Measurements from ENCODE around the gene DLG2. TPM values are rescaled to one million over a fixed set of nuclear protein-coding genes. Genes with fewer than 3 reads are reported as not detected.
"Not testable (repeated sequence)": the region's sequence is repeated elsewhere in the genome, so short reads cannot be mapped to it uniquely, and the experiment has no call there.

The DLG2 gene
- total RNA-seq, 2 experiments from 2014 or later: 1.3 to 1.7 TPM

DNA sequence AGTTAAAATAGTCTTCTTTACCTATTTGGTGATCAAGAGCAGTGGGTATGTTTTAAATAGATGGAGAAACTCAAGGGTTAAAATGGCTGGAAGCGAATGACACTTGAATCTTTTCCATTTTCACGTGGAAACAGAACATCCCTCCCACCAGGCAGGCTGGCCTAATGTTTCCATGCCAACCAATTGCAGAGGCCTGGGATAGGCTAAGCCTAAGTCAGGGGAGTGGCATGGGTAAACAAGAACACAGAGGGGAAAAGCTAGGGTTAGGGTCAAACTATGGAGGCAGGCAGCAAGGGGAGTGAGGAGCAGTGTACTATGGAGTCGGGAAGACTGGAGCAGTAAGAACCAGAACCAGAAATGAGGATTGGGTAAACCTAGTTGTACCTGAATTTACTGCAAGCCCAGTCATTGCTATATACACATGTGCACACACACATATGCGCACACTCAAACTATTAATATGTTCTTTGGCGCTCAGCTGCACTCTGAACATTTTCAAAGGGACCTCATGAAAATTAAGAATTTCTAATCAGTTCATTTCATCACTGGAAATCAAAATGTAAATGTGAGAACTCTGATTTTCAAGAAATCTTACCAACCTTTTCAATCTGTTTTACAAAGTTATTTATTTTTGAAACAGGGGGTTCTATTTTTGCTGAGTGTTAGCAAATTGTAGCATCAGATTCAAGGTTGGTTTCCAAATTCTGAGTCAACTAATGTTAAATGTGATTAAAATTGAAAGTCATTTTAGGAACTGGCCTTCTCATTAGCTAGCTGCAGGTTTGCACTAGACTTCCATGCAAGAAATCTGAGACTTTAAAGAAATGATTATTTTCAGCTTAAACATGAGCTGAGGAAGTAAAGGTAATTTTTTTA is 2014.0 kb downstream of the DLG2 start:
- no peaks in the 10 kb centered on the region for H3K36me3 Mint-ChIP-seq (ENCODE audit: low read depth)
- ChIA-PET POLR2A (no interaction called here), CTCF (no interaction called here)

GRCh38 chr11:83611600-83611999 is 2015.5 kb downstream of the DLG2 start:
- Mint-ChIP-seq H3K27ac (no peak overlapping the region), H3K4me1 (peaks cover 4% of the 10 kb centered on the region), H3K9me3 (no peaks in the 10 kb centered on the region), H3K4me3 (no peak overlapping the region), H3K36me3 (ENCODE audit: low read depth) (no peaks in the 10 kb centered on the region), H3K27me3 (peaks cover 4% of the 10 kb centered on the region)
- DNase-seq: no peak
- POLR2A ChIA-PET: no interaction called here
- CTCF ChIA-PET: no interaction called here

More for the DNA sequence above, 2014.0 kb downstream of the DLG2 start:
- Mint-ChIP-seq H3K4me3 (no peak overlapping the region), H3K9me3 (no peaks in the 10 kb centered on the region), H3K4me1 (peaks cover 4% of the 10 kb centered on the region), H3K27me3 (peaks cover 4% of the 10 kb centered on the region), H3K27ac (no peak overlapping the region)
- DNase-seq: no peak

DNA sequence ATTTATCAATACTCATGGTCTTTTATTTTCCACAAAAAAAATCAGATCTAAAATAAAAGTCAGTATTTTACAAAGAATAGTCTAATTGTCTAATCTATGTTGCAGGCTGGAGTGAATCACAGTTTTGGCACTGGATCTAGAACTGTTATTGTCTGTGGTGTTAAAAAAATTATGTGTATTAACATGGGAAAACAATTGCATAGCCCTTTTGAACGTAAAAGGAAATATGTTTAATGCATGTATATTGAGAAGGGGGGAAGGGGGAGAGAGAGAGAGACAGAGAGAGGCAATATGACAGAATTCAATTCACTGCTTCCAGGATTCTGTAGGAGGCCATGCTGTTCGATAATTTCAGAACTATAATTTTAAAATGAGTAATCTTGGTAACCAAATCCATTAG is 2016.1 kb downstream of the DLG2 start:
- Mint-ChIP-seq H3K36me3 (ENCODE audit: low read depth) (no peaks in the 10 kb centered on the region), H3K27me3 (peaks cover 4% of the 10 kb centered on the region), H3K4me1 (peaks cover 4% of the 10 kb centered on the region), H3K4me3 (no peak overlapping the region), H3K27ac (no peak overlapping the region), H3K9me3 (no peaks in the 10 kb centered on the region)
- CTCF ChIA-PET: no interaction called here
- no peak for DNase-seq
- POLR2A ChIA-PET: no interaction called here

DNA sequence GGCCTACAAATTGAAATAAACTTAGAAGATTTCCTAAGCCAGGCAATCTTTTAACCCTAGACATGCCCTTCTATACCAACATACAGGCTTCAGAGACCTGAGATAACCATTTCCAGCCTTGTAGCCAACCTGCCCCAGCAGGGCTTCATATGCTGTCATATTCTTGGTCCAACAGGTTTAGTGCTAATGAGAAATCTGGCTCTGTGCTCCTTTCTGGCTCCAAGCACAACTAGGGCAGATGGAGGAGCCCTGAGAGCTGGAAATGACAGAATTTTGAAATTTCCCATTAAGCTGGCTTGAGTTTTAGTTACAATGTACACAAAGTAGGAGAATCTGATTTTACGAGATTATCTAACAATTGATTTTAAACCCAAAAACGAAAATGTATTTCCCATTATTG is 2018.0 kb downstream of the DLG2 start:
- DNase-seq: no peak
- no peaks in the 10 kb centered on the region for H3K36me3 Mint-ChIP-seq (ENCODE audit: low read depth)
- POLR2A ChIA-PET: no interaction called here
- no peak overlapping the region for H3K4me3 Mint-ChIP-seq
- H3K27me3 Mint-ChIP-seq: peaks cover 4% of the 10 kb centered on the region
- H3K27ac Mint-ChIP-seq: no peak overlapping the region
- no peaks in the 10 kb centered on the region for H3K9me3 Mint-ChIP-seq
- H3K4me1 Mint-ChIP-seq: peaks cover 4% of the 10 kb centered on the region
- CTCF ChIA-PET: no interaction called here

DNA sequence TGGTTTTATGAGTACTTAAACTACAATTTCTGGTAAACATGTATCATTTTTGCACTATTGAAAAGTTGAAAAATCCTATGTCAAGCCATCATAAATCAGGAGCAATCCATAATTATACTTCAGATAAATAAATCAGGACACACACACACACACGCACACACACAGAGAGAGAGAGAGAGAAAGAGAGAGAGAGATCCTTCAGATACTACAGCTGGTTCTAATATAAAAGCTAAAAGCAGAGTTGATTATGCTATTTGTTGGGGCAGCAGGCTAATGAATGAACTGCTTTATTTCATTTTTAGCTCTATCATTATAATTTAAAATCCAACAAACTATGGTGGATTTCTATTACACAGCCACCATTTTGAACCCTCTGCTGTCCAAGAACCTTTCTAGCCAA is 2018.6 kb downstream of the DLG2 start:
- no peak overlapping the region for H3K27ac Mint-ChIP-seq
- DNase-seq: no peak
- H3K9me3 Mint-ChIP-seq: no peaks in the 10 kb centered on the region
- no peaks in the 10 kb centered on the region for H3K36me3 Mint-ChIP-seq (ENCODE audit: low read depth)
- ChIA-PET POLR2A (no interaction called here), CTCF (no interaction called here)
- H3K4me1 Mint-ChIP-seq: peaks cover 4% of the 10 kb centered on the region
- no peak overlapping the region for H3K4me3 Mint-ChIP-seq
- H3K27me3 Mint-ChIP-seq: peaks cover 4% of the 10 kb centered on the region

DNA sequence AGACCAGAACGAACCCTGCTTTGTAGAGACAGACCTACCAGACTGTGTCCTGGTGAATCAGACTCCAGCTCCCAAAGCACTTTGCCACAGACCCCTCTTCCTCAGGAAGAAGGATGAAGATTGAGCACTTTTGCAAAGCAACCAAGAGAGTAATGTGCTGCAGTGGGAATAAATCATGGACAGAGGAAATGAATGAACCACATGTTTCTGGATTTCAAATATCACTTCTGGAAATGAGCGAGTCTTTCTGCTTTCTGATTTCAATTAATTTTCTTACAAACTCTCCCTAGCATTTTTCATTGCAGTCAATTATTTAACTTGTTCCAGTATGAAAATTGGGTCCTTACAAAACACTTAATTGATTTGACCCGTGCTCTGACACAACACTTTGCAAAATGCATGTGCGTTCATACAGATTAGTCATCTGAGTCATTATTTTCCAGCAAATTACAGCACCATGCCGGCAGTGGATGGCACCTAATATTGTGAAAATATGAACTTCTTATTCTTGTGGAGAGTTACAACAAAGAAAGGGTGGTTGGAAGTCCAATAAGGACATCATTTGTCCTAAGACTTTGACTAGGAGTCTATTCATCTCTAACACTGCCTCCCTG is 2025.1 kb downstream of the DLG2 start:
- POLR2A ChIA-PET: no interaction called here

DNA sequence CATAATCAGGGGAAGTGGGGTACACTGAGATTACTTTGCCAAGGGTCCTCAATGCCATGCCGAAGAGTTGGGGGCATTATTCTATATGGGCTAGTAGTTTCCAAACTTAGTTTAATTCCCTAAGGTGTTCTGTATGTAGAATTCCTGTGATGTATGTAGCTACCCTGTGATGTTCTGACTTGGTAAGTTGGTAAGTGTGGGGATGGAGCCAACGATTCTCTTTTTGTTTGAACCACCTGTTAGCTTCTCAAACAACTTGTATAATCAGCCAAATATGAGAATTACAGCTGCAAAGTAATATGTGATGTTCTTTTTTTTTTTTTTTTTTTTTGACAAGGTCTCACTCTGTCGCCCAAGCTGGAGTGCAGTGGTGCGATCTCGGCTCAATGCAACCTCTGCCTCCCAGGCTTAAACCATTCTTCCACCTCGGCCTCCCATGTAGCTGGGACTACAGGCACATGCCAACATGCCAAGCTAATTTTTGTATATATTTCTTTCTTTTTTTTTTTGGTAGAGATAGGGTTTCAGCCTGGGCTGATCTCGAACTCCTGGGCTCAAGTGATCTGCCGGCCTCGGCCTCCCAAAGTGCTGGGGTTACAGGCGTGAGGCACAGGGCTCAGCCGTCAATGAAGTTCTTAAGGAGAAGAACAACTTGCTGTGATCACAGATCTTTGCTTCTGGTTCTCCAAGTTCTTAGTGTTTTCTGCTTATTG is 2025.8 kb downstream of the DLG2 start:
- ChIA-PET CTCF (no interaction called here), POLR2A (no interaction called here)
- H3K4me1 Mint-ChIP-seq: no peaks in the 10 kb centered on the region
- no peak overlapping the region for H3K27ac Mint-ChIP-seq
- DNase-seq: no peak
- H3K4me3 Mint-ChIP-seq: no peak overlapping the region
- no peaks in the 10 kb centered on the region for H3K27me3 Mint-ChIP-seq
- H3K9me3 Mint-ChIP-seq: no peaks in the 10 kb centered on the region
- H3K36me3 Mint-ChIP-seq (ENCODE audit: low read depth): no peaks in the 10 kb centered on the region

More for the DNA sequence above, 2025.1 kb downstream of the DLG2 start:
- no peak for DNase-seq
- Mint-ChIP-seq H3K27me3 (no peaks in the 10 kb centered on the region), H3K9me3 (no peaks in the 10 kb centered on the region), H3K4me3 (no peak overlapping the region), H3K27ac (no peak overlapping the region), H3K4me1 (no peaks in the 10 kb centered on the region), H3K36me3 (ENCODE audit: low read depth) (no peaks in the 10 kb centered on the region)
- CTCF ChIA-PET: no interaction called here

GRCh38 chr11:83600661-83601060 is 2026.5 kb downstream of the DLG2 start:
- Mint-ChIP-seq H3K27me3 (no peaks in the 10 kb centered on the region), H3K9me3 (no peaks in the 10 kb centered on the region), H3K27ac (no peak overlapping the region), H3K4me3 (no peak overlapping the region), H3K4me1 (no peaks in the 10 kb centered on the region), H3K36me3 (ENCODE audit: low read depth) (no peaks in the 10 kb centered on the region)
- DNase-seq: no peak
- CTCF ChIA-PET: no interaction called here
- POLR2A ChIA-PET: no interaction called here

- ChIA-PET POLR2A (no interaction called here), CTCF (no interaction called here)
- H3K4me3 Mint-ChIP-seq: no peak overlapping the region
- no peaks in the 10 kb centered on the region for H3K4me1 Mint-ChIP-seq
- DNase-seq: no peak
- no peak overlapping the region for H3K27ac Mint-ChIP-seq
- no peaks in the 10 kb centered on the region for H3K36me3 Mint-ChIP-seq (ENCODE audit: low read depth)
- H3K9me3 Mint-ChIP-seq: no peaks in the 10 kb centered on the region
- H3K27me3 Mint-ChIP-seq: no peaks in the 10 kb centered on the region
Observed at GRCh38 chr11:83599066-83599465, 2028.1 kb downstream of the DLG2 start.

GRCh38 chr11:83587797-83588196 is 2039.3 kb downstream of the DLG2 start:
- not testable (repeated sequence) for H3K9me3 Mint-ChIP-seq

DNA sequence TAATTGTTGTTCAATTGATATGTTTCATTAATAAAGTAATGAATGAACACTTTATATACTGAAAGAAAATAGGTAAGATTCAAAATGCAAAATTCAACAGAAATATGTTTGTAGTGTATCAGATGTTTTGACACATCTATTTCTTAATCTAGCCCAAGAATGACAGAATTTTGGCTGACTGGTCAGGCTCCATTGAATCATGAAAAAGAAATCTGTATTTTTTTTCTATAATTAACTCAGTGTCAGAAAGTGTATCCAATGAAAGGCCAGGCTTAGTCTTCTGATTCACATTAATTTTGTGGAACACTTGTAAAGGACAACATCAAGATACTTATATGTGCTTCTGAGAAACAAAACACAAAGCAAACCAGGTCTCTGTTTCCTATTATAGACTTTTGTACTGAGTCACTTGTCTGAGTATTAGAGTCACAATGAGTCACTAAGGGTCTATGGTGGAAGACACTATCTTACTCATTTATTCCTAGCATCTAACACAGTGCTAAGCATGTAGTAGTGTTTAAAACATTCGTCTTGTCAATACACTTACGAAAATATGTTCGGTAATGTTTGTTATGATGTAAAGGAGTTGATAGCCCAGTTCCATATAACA is 2043.3 kb downstream of the DLG2 start:
- no peaks in the 10 kb centered on the region for H3K4me1 Mint-ChIP-seq
- no peaks in the 10 kb centered on the region for H3K36me3 Mint-ChIP-seq (ENCODE audit: low read depth)
- H3K27ac Mint-ChIP-seq: no peak overlapping the region
- H3K27me3 Mint-ChIP-seq: no peaks in the 10 kb centered on the region
- H3K9me3 Mint-ChIP-seq: no peaks in the 10 kb centered on the region
- CTCF ChIA-PET: no interaction called here
- DNase-seq: no peak
- no peak overlapping the region for H3K4me3 Mint-ChIP-seq
- POLR2A ChIA-PET: no interaction called here

More at GRCh38 chr11:83587797-83588196, 2039.3 kb downstream of the DLG2 start:
- H3K27ac Mint-ChIP-seq; H3K4me1 Mint-ChIP-seq; H3K4me3 Mint-ChIP-seq; CTCF ChIA-PET; H3K36me3 Mint-ChIP-seq (ENCODE audit: low read depth); H3K27me3 Mint-ChIP-seq; DNase-seq; POLR2A ChIA-PET: not testable (repeated sequence)

DNA sequence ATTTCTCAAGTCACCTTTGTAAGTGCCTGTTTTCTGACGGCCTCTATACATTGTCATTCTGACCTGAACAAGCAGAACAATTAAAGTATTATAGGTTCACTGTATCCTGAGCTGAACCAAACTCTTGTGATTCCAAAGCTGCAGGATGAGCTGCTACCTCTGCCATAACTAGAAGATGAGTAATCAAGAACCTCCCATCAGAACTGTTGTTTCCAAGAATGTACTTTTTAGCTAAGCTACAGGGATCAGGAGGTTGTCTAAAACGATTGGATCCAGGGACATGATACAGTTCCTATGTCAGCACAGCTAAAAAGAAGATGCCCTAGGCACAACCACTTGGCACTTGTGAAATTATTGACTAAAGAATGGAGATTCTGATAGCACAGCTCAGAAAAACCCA is 2052.6 kb downstream of the DLG2 start:
- Mint-ChIP-seq H3K4me3 (no peak overlapping the region), H3K4me1 (no peaks in the 10 kb centered on the region), H3K27me3 (no peaks in the 10 kb centered on the region), H3K36me3 (ENCODE audit: low read depth) (no peaks in the 10 kb centered on the region), H3K9me3 (no peaks in the 10 kb centered on the region), H3K27ac (no peak overlapping the region)
- POLR2A ChIA-PET: no interaction called here
- CTCF ChIA-PET: interaction anchor here (0.5 kb wide), 1 partner anchor 30 kb away, joined by 3 read pairs; no protein-coding TSS in a partner anchor
- no peak for DNase-seq

Data from activated CD4-positive, alpha-beta memory T cell treated with anti-CD3 and anti-CD28 coated beads, Interleukin-2, amount 10 ng/mL, durations not matched to agents 7 days and 5 days (primary cell).